Spinal cord (tissue), 10 donors: ENCODE data around the gene CABP7. TPM values are rescaled to one million over a fixed set of nuclear protein-coding genes. Genes with fewer than 3 reads are reported as not detected.
A peak's percentile ranks its signal among the peaks of the same experiment; 100 is the strongest.

Experiments used
- DNase-seq, 6 donors: peaks; one replicate each; pipeline versions ENCODE4 v3.0.0 to v3.0.0-alpha.2; 2013 to 2015; ENCODE audit warnings: low spot score in 6 of 6, low read depth in 4 of 6
- H3K27ac ChIP-seq: one replicate; pipeline ENCODE4 v1.5.1; 2013; ENCODE audit warnings: low read depth, low read length, control low read depth
- H3K27me3 ChIP-seq: one replicate; pipeline ENCODE4 v1.6.1; 2013; ENCODE audit warnings: low read length; ENCODE audit not compliant: control insufficient read depth, insufficient read depth
- H3K36me3 ChIP-seq: one replicate; pipeline ENCODE4 v1.6.1; 2013; ENCODE audit warnings: low read length; ENCODE audit not compliant: control insufficient read depth, insufficient read depth
- H3K4me1 ChIP-seq: one replicate; pipeline ENCODE4 v1.6.1; 2013; ENCODE audit warnings: low read length; ENCODE audit not compliant: control insufficient read depth, insufficient read depth
- H3K4me3 ChIP-seq: one replicate; pipeline ENCODE4 v1.5.1; 2013; ENCODE audit warnings: low read depth, low read length, control low read depth
- H3K9me3 ChIP-seq: one replicate; pipeline ENCODE4 v1.6.1; 2013; ENCODE audit warnings: low read length; ENCODE audit not compliant: control insufficient read depth, insufficient read depth
- WGBS: methylation state at CpG from one replicate; pipeline ENCODE4 v1.1.5; 2013; ENCODE audit warnings: missing lambda C conversion rate; ENCODE audit not compliant: insufficient coverage; 5-methylcytosine and 5-hydroxymethylcytosine counted together
- polyA plus RNA-seq, 2 donors: library from polyadenylated mRNA; unstranded; fragments of 120-200 nt; gene quantifications; one replicate each; pipeline ENCODE4 v1.2.1, GENCODE V29; 2013; ENCODE audit not compliant: insufficient read length in 2 of 2
- total RNA-seq, 2 donors: library from RNA; depleted of rRNA in 1 of 2; stranded (reverse); fragments of 120-200 nt in 1 of 2; fragments of >200 nt in 1 of 2; gene quantifications; one replicate each; pipeline versions ENCODE4 v1.2.3 to v1.2.4, GENCODE V29; 2013 to 2014
- donor health status: healthy.

Gene CABP7
- total and polyA plus RNA-seq, 4 donors = 8.2 to 34.9 (median 25.0) TPM

- Histone ChIP-seq H3K27me3 (peaks cover 4% of the 10 kb centered on the region), H3K4me1 (peaks cover 74% of the 10 kb centered on the region), H3K36me3 (peaks cover 2% of the 10 kb centered on the region), H3K4me3 (no peak overlapping the region), H3K9me3 (no peaks in the 10 kb centered on the region), H3K27ac (no peak overlapping the region)
- WGBS = 85% methylated on average over 5 of the region's 5 CpGs
- no peak for DNase-seq
These were observed 12.3 kb upstream of the CABP7 start for GRCh38 chr22:29707471-29707870.

- Histone ChIP-seq H3K27ac (no peak overlapping the region), H3K27me3 (peaks cover 2% of the 10 kb centered on the region), H3K36me3 (peaks cover 3% of the 10 kb centered on the region), H3K9me3 (no peaks in the 10 kb centered on the region), H3K4me1 (peaks cover 70% of the 10 kb centered on the region), H3K4me3 (no peak overlapping the region)
- 36% methylated on average over 14 of the region's 15 CpGs for whole genome bisulfite sequencing
- no peak for DNase-seq
These were observed 9.6 kb upstream of the CABP7 start for GRCh38 chr22:29710193-29710592.

- Histone ChIP-seq H3K4me1 (peaks cover 70% of the 10 kb centered on the region), H3K36me3 (peaks cover 3% of the 10 kb centered on the region), H3K4me3 (no peak overlapping the region), H3K9me3 (no peaks in the 10 kb centered on the region), H3K27ac (no peak overlapping the region), H3K27me3 (peaks cover 2% of the 10 kb centered on the region)
- peak in 2 of 6 donors; percentile 77 to 80 for DNase-seq
- whole genome bisulfite sequencing = 23% methylated on average over 13 of the region's 18 CpGs
These were observed 8.7 kb upstream of the CABP7 start for GRCh38 chr22:29710922-29711593.

- Histone ChIP-seq H3K27ac (no peak overlapping the region), H3K4me3 (no peak overlapping the region), H3K27me3 (peaks cover 2% of the 10 kb centered on the region), H3K4me1 (peaks cover 70% of the 10 kb centered on the region), H3K36me3 (peaks cover 3% of the 10 kb centered on the region), H3K9me3 (no peaks in the 10 kb centered on the region)
- no peak for DNase-seq
- 100% methylated on average over 2 of the region's 2 CpGs for WGBS
These were observed 7.7 kb upstream of the CABP7 start for GRCh38 chr22:29712119-29712518.

- Histone ChIP-seq H3K27me3 (peaks cover 2% of the 10 kb centered on the region), H3K27ac (no peak overlapping the region), H3K9me3 (no peaks in the 10 kb centered on the region), H3K4me3 (no peak overlapping the region), H3K4me1 (peaks cover 68% of the 10 kb centered on the region), H3K36me3 (peaks cover 3% of the 10 kb centered on the region)
- 44% methylated on average over 8 of the region's 8 CpGs for WGBS
- peak in 1 of 6 donors; percentile 88 for DNase-seq
These were observed 6.6 kb upstream of the CABP7 start for GRCh38 chr22:29713156-29713727.

GRCh38 chr22:29715240-29715639, 4.6 kb upstream of the CABP7 start:
- H3K4me3 ChIP-seq = no peak overlapping the region
- DNase-seq = peak in 2 of 6 donors; percentile 57 to 68
- H3K4me1 ChIP-seq = peaks cover 70% of the 10 kb centered on the region
- 64% methylated on average over 12 of the region's 13 CpGs for WGBS
- no peaks in the 10 kb centered on the region for H3K9me3 ChIP-seq
- H3K27me3 ChIP-seq = peaks cover 9% of the 10 kb centered on the region
- no peak overlapping the region for H3K27ac ChIP-seq
- H3K36me3 ChIP-seq = peaks cover 3% of the 10 kb centered on the region

- no peak for DNase-seq
- Histone ChIP-seq H3K9me3 (no peaks in the 10 kb centered on the region), H3K36me3 (peaks cover 3% of the 10 kb centered on the region), H3K4me3 (no peak overlapping the region), H3K27ac (no peak overlapping the region), H3K27me3 (peaks cover 9% of the 10 kb centered on the region), H3K4me1 (peaks cover 67% of the 10 kb centered on the region)
- WGBS = 48% methylated on average over 2 of the region's 5 CpGs
These were observed 4.1 kb upstream of the CABP7 start for GRCh38 chr22:29715705-29716104.

- DNase-seq = peak in 4 of 6 donors; percentile 53 to 93 (median 64)
- 69% methylated on average over 14 of the region's 16 CpGs for WGBS
- Histone ChIP-seq H3K9me3 (no peaks in the 10 kb centered on the region), H3K4me3 (no peak overlapping the region), H3K36me3 (peaks cover 3% of the 10 kb centered on the region), H3K27ac (no peak overlapping the region), H3K27me3 (peaks cover 11% of the 10 kb centered on the region), H3K4me1 (peaks cover 67% of the 10 kb centered on the region)
These were observed 2.8 kb upstream of the CABP7 start for GRCh38 chr22:29716814-29717545.

GRCh38 chr22:29717789-29718188, 2.0 kb upstream of the CABP7 start:
- H3K27ac ChIP-seq = no peak overlapping the region
- peaks cover 6% of the 10 kb centered on the region for H3K36me3 ChIP-seq
- H3K4me3 ChIP-seq = no peak overlapping the region
- peaks cover 75% of the 10 kb centered on the region for H3K4me1 ChIP-seq
- peaks cover 11% of the 10 kb centered on the region for H3K27me3 ChIP-seq
- H3K9me3 ChIP-seq = no peaks in the 10 kb centered on the region
- DNase-seq = no peak
- WGBS = 78% methylated on average over 6 of the region's 11 CpGs
